NOMO-1 (cell line): ENCODE measurements around the gene TMEM107.

Source experiments
- DNase-seq, 2 experiments: peaks; one replicate each; lab custom pipeline; 2025; ENCODE audit not compliant: unreplicated experiment in 2 of 2; lab: John Stamatoyannopoulos, UW

Gene TMEM107

DNA sequence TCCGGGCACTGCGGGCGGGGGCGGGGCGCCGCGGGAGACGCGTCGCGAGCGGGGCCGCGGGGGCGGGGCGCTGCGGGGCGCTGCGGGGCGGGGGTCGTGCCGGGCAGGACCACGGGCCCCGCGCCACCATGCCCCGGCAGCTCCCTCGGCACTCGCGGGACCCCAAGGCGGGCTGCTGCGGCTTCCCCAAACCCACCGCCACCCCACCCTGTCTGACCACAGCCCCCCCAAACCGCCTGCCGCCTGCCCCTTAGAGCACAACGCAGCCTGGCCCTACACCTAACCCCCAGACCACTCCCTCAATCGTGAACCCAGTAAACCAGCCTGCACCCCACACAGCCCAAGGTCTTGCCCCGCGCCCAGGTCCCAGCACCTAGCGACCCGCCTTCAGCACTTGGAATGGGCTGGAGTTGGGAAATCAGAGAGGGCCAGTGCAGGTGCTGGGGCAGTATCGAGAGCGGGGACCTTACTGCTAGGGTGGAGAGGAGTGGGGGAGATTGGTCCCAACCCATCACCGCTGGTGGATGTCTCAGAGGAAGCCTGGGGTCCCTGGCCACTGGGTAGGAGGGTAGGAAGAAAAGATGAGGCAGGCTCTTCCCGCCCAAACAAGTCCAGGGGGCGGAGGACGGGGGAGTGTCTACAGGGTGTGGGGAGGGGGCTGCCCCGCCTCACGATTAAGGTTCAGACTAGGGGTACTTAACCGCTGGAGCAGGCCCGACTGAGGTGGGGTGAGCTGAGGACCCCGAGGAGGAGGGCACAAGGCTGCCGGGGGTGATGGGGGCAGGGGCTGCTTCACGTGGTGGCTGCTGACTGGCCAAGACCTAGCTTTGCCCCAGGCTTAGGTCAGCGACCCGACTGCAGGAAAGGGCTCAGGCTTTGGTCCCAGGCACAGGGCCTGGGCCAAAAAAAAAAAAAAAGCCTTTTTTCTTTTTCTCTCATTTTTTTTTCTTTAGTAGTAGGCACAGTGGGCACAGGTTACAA lies 12.9 kb downstream of the TMEM107 start:
- DNase-seq = no peak

DNA sequence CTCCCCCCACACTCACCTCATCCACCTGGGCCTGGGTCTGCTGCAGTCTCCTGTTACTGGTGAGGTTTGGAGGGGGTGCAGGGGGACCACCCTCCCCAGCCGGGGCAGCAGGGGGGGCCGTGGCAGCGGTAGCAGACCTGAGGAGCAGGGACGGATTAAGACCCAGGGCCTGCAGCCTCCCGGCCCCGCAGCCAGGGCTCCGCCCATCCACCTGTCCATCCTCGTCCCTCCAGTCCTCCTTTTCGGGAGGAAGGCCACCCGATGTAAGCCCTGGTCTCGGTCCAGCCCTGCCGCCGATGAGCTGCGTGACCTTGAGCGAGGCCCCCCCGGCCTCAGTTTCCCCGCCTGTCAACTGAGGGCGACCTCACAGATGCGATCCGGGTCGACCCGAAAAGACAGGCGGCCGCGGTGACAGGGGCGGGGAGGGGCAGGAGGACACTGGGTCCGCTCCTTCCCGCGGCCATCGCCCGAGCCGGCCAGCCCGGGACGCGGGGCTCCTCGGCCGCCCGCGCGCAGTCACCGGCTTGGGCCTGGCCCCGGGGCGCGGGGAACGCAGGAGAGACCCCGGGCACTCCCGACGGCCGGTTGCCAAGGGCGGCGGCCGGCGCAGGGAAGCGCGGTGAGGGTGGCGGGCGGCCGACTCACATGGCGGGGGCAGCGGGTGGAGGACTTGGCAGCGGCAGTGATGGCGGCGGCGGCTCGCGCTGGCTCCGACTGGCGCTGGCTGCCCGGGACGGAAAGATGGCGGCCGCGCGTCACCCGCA lies 13.8 kb downstream of the TMEM107 start, which contains the start of gene VAMP2:
Gene VAMP2, minus strand, starts transcription at position 716 of the 764 bp plus-strand sequence. Its CDS starts 69 bp downstream, at position 647.
- peak; percentile 30 to 67 for DNase-seq

DNA sequence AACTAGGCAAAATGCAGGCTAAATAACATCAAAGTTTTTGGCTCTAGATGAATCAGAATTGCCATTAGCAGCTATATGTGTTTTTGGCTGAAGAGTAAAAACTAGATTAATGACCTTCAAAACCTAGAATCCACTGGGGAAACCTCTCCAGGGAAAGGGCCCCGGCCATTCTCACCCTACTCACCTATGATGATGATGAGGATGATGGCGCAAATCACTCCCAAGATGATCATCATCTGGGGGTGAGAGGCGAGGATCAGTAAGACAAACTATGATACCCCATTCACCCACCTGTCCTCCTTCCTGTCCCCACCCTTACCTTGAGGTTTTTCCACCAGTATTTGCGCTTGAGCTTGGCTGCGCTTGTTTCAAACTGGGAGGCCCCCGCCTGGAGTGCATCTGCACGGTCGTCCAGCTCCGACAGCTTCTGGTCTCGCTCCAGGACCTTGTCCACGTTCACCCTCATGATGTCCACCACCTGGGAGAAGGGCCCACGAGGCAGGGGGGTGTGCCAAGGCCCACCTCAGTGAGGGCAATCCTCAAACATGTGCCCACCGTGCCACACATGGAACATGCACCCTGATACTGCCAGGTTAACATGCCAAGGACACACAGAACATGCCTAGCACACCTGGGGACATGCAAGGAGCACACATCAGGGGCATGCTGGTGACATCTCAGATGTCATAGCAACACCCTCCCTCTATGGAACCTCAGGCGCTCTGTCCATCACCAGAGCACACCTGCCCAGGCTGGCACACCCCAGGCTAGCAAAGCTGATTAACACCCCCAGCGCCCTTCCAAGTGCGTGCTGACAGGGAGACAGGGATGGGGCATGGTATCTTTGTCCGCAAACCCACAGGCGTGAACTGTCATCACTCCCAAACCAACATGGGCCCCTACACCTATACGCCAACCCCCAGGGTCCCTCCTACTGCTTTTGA lies 14.6 kb downstream of the TMEM107 start:
- no peak for DNase-seq

DNA sequence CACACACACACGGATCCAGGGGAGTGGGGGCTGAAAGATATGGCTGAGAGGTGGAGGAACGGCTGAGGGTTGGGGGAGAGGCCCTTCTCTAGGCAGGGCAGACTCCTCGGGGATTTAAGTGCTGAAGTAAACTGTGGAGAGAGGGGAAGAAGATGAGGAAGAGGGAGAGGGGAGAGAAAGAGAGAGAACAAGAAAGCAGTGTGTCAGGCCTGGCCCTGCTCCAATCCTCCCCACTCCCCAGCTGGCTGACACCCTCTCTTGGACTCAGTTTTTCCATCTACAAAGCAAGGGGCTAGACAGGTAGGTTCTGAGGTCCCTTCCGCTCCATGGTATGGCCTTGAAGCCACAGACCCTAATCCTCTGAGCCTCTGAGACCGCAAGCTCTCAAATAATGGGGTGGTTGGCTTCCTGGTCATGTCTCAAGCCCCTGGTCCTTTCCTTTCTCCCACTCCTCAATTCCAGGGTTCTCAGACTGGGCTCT lies 15.4 kb downstream of the TMEM107 start:
- DNase-seq = no peak

DNA sequence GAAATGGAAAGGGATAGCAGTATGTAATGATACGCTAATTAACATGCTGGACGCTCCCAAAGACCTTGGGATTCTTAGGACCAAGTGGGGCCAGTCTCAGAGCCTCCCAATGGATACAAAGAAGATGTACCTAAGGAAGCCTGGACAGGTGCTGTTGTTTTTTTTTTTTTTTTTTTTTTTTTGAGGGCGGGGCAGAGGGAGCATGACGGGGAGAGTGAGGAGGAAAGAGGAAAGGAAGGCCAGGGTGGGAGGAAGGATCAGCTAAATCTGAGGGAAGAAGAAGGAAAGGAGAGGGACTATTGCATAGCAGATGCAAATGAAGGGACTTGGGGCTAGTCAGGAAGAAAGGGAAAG lies 16.0 kb downstream of the TMEM107 start:
- no peak for DNase-seq

DNA sequence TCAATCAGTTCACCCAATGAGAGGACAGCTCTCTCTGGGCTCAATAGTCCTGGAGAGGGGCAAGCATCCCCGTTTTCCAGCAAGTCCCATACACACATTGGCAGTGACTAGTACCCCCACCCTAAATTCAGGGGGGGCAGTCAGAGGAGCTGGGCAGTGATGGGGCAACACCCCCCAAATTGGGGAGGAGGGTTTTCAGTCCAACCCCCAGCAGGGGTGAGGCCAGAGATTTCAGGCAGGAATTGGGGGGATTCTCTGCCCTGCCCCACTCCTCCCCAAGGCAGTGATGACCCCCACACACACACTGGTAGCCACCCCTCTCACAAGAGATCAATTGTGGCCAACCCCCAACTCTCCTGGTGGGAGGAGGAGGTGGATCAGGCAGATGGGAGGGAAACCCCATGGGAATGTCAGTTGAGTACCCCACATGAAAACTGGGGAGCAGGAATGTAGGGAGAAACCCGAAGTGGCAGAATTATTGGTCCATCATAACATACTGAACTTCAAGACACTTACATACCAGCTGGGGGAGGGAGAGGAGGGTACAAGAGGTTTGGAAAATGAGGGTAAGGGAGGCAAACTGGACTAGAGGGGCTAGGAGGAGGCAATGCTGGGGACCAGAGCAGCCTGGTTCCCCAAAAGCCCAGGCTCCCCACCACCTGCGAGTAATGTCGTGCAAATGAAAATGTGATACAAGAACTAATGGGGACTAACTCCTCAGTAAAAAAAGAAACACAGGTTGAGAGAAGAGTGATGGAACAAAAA lies 16.5 kb downstream of the TMEM107 start:
- DNase-seq = no peak

DNA sequence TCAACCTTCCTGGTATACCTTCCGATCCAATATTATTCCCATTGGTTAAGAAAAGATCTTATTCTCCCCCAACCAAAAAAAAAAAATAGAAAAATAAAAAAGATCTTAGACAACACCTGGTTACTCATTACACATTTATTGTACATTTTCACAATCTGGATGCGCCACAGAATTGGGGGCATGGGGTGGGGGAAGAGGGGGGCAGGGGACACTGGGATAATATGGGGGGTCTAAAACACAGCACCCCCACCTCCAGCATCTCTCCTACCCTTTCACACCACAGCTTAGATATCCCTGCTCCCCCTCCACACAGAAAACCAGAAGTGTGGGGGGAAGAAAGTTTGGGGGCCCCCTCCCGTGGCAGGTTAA lies 17.2 kb downstream of the TMEM107 start:
- no peak for DNase-seq

DNA sequence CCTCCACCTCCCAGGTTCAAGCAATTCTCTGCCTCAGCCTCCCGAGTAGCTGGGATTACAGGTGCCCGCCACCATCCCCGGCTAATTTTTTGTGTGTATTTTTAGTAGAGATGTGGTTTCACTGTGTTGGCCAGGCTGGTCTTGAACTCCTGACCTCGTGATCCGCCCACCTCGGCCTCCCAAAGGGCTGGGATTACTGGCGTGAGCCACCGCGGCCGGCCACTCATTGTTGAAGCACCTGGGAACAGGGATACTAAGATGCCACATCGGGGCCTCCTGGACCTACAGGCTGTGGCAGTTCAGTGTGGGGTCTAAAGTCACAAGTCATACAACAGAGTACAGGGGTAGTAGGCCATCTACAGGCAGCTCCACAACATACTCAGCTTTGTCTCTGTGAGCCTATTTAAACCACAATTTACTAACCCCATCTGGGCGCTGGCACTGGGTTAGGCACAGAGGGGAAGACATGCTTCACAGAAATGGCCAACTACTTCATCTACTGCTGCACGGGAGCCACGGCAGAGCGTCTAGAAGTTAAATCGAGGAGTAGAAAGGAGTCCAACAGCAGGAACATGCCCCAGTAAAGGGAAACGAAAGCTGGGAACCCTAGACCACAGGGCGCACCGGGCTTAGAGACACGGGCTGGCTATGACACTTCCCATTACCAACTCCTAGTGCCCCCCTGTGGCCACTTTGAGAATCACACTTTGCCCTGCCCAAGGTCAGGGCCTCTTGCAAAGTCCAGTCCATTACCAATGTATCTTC lies 17.7 kb downstream of the TMEM107 start:
- peak; percentile 83 to 92 for DNase-seq

DNA sequence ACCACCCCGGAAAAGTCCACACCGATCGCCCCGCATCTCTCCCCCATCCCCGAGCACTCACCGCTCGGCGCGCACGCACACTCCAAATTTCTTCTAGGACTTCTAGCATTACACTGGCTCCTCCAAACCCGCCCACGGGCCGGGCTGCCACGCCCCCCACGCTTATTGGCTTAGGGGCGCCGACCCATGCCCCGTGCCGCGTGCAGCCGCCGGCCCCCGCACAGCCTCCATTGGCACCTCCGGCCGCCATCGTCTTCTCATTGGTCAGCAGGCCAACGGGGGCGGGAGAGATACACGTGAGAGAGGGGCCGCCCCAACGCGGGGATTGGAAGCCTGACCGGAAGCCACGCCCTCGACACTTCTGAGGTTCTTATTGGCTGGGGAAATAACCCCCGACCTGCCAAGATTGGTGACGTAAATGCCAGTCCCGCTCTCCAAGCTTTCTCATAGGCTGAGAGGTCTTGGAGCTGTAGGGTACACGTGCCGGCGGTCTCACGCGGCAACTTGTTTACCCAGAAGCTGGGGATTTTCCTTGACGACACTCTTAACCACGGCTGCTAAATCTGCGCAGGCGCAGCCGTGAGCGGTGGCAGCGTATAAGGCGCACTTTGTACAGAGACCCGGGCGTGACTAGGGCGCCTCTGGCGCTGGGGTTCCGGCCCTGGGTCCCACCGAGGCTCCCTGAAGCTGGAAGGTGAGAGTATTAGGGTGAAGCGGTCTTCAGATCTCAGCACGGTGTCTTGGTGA lies 19.8 kb downstream of the TMEM107 start:
- peak; percentile 100 for DNase-seq

DNA sequence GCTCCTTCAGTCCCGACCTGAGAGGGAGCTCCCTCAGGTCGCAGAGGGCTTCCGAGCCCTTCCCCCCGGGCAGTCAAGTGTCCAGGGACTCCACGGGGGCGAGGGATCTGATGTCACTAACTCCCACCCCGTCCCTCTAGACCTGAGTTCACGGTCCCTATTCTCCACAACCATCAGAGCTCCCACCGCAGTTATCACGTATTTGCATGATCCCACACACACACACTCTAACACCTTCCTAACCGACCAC lies 20.3 kb downstream of the TMEM107 start:
- DNase-seq = no peak

DNA sequence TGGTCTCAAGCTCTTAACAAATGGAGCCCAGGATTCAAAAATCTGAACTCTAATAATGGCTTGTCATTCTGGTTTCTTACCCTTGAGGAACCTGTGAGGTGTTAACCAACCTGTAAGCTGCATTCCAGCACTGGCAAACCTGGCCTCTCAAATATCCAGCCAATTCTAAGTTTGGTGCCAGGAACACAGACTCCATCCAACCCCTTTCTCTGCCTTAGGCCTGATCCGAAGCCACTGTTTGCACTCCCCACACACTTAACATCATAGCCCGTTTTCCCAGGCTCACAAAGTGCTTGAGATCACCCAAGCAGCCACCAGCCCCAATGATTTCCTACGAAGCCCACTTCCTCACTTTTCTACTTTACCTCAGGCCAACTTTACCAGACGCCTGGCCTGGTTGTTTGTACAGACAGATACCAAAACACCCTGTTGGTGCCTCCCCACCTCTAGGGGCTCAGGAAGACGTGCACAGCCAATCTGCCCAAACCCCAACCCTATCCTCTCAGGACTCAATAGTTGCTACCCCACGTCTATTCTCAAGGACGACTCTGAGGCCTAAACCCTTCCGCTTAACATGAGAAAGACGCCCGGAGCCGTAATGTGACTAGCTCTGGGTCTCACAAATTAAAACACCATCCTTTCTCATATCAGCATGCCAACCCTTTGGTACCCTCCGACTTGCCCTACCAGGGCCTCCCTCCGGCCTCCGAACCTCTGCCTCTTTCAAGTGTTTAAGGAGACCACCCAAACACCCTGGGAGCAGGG lies 20.8 kb downstream of the TMEM107 start:
- DNase-seq = no peak

DNA sequence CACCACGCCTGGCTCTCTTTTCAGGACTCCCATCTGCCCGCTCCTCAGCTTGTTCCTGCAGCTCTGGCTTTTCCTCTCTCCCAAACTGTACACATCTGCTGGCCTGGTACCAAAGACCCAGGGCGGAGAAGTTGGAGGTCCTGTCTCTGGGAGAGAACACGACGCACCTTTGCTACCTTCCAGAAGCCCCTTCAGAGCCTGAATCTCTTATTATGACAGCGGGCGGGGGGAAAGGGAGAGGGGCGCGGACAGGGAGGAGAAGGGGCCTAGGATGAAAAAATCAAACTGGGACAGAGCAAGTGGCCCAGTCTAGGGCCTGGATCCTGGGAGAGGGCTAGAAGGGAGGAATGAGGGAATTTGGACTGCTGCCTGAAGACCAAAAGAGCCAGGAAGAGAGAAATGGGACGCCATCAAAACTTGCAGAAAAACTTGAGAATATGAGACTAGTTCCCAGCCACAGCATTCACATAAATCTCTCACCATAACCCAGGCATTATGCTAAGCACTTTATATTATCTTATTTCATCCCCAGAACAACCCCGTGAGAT lies 21.5 kb downstream of the TMEM107 start:
- no peak for DNase-seq

DNA sequence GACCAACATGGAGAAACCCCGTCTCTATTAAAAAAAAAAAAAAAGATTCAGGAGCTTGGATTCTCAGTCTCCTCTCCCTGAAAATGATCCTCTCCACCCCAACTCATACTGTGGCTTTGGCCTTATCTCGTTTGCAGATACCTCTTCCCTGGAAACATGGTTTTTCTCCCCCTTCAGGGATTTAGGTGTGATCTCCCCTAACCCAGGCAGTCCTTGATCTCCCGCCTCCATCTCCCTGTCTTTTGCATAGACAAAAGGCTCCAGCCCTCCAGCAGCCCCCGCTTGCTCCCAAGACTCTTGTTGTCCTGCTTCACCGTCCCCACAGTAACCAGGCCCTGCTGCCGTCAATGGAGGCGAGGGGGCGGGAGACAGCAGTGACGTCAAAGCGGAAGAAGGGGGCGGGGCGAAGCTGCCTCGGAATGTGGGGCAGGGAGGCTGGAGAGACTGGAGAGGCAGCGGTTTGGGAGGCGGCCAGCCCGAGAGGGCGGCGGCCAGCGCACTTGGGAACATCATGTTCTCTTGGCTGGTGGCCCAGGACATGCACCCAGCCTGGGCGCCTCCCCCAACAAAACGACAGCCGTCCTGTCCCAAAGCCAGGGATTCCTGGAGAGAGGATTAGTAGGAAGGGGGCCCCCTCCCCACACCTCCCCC lies 22.1 kb downstream of the TMEM107 start:
- peak; percentile 46 to 61 for DNase-seq

DNA sequence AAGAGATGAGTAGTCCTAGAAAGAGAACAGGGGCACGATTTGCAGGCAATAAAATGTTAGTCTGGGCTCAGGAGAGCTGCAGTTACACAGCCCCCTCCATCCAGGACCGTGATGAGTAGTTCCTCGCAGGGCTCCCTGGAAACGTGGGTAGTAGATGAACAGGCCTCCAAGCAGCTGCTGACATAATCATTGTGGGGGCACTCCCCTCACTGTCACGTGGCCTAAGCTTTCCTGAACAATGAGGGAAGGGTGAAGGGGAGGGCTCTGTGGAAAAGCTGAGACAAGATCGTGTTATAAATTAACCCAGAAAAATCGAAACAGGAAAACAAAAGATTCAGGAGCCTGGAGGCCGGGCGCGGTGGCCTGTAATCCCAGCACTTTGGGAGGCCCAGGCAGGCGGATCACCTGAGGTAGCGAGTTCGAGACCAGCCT lies 22.6 kb downstream of the TMEM107 start:
- no peak for DNase-seq

DNA sequence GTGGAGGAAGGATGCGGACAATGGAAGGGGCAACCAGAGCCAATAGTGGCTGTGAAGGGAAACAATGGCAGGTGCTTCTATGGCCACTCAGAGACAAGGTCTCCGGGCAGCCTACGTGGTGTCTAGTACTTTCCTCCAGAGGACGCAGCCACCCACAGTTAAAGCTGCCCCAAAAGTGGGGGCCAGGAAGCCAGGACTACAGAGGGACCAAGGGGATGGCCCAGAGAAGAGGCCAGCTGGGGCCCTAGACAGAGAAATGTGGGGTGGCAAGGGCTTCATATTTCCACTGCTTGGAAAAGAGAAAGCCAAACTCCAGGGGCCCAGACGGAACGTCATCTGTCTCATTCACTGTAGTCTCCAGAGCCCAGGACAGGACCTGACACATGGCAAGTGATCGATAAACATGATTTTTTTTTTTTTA lies 23.1 kb downstream of the TMEM107 start:
- no peak for DNase-seq

DNA sequence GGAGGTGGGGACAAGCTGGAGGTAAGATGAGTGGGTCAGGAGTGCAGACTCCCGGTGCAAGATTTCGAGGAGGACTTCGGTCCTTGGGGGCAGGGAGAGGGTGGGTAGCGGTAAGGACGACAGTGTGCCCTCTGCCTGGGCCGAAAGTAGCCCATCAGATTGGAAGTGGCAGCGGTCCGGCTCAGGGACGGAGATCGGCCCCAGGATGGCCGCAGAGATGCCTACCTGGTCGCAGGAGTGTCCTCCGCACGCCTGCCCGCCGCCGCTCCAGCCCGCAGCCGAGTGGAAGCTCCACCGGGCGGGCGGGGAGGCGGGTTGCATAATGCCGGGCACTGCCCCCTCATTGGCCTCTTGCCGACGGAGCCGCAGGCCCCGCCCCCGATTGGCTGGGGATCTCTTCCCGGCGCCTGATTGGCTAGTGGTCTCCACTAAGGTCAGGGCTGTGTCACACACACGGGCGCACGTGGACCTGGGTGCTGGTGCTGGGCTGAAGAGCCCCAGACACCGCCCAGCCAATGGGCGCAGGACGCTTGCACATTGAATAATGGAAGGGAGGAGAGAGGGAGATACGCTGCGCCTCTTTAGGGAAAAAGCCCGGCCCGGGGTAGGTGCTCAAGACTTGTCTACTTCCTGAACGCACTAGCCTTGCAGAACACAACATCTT lies 23.9 kb downstream of the TMEM107 start, which contains the start of gene PER1:
Gene PER1, minus strand, starts transcription at position 293 of the 664 bp plus-strand sequence. CDS start 1,698 bp downstream, outside the sequence.
- peak; percentile 89 to 91 for DNase-seq
